KOPT-K1 (cell line): ENCODE measurements around the gene ZNF684.

Experiments
- H3K27ac ChIP-seq: fragments of 200-600 bp; sonication (generic); 2 replicates; pipeline ENCODE4 v1.5.1; 2016; ENCODE audit warnings: antibody characterized with exemption, mild to moderate bottlenecking, low read depth, low read length; ENCODE audit not compliant: poor library complexity, severe bottlenecking
- H3K36me3 ChIP-seq: fragments of 200-600 bp; sonication (generic); 2 replicates; pipeline ENCODE4 v1.5.1; 2017; ENCODE audit warnings: antibody characterized with exemption, mild to moderate bottlenecking, low read length, moderate library complexity; ENCODE audit not compliant: insufficient read depth
- H3K9me3 ChIP-seq: fragments of 200-600 bp; sonication (generic); 2 replicates; pipeline ENCODE4 v1.5.1; 2017; ENCODE audit warnings: antibody characterized with exemption, low read length, mild to moderate bottlenecking; ENCODE audit not compliant: insufficient read depth, poor library complexity, severe bottlenecking

The ZNF684 gene

DNA sequence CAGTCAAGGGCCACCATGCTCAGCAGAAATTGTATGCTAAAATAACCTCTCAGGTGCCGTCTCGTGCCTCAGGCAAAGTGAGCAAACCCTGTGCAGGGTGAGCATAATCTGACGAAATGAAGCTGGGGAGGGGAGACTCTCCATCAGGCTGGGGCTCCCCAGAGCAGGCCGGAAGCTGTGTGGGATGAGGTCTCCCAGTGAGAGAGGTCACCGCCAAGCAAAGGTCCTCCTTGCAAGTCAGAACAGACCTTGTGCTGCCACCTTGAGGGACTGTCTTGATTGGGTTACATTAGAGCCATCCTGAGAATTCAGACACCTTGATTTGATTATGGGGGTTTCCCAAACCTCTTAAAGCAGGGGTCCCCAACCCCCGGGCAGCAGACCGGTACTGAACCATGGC lies 64.2 kb downstream of the ZNF684 start:
- H3K9me3 ChIP-seq = no peaks in the 10 kb centered on the region

More for the DNA sequence above, 64.2 kb downstream of the ZNF684 start:
- no peak overlapping the region for H3K27ac ChIP-seq
- H3K36me3 ChIP-seq = no peaks in the 10 kb centered on the region
